HG03342 (cell line): ENCODE measurements around the gene SCNN1B.

Source experiments
- ATAC-seq: cut with Tn5 transposase; IDR thresholded peaks from one replicate; pipeline ENCODE4 v1.9.1; 2021; ENCODE audit warnings: mild to moderate bottlenecking, moderate library complexity; ENCODE audit not compliant: unreplicated experiment

SCNN1B gene

DNA sequence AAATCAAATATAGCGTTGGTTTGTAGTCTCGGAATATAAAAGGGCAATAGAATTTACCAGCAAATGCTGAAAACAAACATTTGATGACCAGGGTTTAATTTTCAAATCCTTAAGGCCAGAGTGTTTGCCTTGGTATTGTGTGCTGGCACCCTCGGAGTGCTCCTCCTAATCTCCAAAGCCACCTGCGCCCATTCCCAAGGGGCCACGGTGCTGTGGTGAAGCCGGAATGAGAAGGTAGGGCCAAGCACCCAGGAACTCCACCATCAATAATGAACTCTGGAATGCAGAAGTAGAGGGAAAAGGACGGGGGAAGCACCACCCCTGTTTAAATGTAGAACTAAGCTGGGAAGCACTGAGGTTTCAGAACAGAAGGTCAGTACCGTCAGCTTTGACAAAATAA lies 99.0 kb downstream of the SCNN1B start:
- ATAC-seq: no peak

DNA sequence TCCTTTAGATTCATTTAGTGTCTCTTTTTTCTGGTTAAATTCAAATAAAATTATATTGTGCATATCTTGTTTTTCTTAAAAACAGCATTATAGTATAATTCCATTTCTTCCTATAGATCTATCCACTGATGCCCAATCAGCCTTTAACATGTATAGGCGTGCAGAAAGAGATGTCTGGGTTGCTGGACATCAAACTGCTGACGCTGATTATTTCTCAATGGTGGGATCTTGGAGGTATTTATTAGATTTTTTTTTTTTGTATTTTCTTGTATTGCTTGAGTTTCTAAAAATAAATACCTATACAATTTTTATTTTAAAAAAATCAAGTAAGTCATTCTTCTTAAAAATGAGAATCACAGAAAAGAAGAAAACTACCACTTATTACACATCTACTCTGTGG lies 100.0 kb downstream of the SCNN1B start:
- ATAC-seq: no peak

DNA sequence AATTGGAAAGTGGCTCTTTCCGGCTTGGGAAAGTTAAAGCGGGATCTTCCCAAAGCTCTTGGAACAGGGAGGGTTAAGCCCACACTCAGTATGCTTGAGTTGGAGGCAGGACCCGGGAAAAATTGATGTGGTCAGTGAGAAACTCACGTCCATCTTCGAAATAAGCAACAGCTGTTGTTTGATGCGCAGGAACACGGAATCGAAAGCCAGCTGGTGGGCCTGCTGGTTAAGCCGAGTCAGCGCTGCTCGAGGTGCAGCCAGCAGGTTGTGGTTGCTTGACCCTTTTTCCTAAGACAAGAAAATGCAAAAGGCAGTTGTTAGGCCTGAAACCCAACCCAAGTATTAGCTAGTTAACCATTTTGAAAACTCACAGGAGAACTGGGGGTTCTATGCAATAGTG lies 101.4 kb downstream of the SCNN1B start:
- ATAC-seq: no peak

DNA sequence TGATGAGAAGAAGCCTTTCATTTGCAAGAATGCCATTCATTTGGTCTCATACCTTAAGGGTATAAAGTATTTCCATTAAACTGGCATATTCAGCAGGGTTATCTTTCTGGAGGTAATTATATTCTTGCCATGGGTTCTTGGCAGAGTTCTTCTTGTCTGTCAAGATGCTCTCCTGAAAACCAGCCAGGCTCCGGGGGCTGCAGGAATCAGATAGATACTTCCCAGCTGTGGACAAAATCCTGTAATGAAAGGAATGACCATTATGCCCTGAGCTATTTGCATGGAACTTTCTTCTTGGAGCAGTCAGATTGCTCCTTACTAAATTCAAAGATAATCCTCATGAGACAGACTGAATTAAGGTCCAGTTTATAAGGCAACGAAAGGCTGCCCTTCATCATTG lies 103.9 kb downstream of the SCNN1B start:
- no peak for ATAC-seq

DNA sequence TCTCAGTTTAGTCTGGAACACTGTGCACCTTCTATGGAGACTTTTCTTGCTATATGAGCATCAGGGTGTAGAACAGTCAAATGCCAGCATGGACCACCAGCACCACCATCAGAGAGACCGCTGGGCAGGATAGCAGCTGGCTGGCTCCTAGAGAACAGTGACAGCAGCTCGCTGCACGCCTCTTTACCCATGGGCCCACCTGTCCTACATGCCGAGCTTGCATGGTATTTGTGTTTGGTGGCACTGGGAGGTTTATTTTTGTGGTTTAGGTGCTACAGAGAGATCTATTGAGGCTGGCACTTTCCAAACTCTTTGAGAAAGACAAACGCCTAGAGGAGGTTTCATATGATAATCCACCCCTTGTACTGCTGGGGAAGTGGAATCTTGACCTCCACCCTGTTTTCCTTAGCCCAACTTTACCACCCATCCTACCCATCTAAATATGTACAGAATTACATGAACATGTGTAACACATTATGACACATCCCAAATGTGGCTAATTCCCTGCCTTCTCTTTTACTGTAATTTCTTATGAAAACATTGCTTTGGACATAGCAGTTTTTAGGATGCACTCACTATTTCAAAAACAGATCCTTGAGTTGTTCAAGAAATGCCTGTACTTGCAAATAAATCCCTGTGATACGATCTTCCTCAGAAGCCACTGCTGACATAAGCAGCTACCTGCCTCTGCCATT lies 104.6 kb downstream of the SCNN1B start:
- ATAC-seq: no peak

DNA sequence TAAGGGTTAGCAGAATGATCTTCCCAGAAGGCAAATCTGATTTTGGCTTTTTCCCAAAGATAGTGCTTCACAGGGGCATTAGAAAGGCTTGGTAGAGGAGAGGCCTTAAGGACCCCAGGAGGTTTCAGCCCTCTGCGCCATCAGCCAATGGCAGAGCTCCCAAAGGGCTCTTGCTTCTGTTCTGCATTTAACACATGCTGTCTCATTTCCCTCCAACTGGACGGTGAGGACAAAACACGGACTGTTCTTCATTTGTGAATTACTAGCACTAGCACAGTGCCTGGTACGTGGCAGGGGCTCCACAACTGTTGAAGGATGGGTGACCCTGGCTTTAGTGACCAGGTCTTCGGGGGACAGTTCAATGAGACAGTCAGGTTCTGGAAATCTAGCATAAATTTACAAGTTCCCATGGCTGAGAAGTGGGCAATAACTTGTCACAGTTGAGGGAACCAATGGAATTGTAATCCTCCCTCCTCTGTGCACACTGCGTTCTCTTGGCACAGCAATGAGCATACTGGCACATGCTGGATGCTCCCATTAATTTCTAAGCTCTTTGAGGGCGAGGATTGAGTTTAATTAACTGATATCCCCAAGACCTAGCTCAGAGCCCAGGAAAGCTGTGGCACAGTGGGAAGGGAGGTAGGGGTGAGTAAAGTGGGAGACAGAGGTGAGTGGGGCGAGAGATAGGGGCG lies 105.5 kb downstream of the SCNN1B start:
- no peak for ATAC-seq

DNA sequence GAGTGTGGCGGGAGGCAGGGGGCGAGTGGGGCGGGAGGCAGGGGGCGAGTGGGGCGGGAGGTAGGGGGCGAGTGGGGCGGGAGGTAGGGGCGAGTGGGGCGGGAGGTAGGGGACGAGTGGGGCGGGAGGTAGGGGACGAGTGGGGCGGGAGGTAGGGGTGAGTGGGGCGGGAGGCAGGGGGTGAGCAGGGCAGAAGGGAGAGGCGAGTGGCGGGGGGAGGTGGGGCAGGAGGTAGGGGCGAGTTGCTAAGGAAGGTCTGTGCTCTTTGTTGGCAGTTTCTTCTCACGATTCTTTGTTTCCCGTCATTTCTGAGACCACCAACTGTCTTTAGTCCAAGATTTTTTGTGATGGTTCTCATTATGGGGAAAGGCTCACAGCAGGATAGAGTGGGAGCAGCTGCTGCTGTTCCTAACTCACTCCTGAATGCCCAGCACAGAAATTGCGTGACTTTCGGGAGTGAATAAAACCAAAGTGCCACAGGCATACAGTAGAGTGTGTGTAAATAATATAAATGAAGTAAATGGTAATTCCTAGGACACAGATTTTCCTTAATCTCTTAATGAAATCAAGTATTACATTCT lies 106.2 kb downstream of the SCNN1B start:
- no peak for ATAC-seq

DNA sequence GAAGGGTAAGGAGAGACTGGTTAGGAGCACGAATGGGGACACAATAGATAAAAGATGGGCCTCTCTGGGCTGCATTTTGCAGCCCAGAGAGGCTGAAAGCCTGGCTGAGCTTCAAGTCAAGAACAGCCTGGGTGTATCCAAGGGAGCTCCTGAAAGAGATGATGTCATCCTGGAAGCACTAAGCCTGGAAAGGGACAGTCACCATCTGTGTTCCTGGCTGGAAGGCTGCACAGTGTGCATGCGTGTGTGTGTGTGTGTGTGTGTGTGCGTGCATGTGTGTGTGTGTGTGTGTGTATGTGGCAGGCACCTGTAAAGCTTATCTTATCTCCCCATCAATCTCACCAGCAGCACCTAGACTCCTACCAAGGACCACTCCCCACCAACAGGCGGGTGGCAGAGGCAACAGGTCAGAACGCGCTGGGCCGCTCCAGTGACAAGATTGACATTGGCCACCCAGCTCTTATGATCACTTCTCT lies 106.8 kb downstream of the SCNN1B start:
- ATAC-seq: no peak

DNA sequence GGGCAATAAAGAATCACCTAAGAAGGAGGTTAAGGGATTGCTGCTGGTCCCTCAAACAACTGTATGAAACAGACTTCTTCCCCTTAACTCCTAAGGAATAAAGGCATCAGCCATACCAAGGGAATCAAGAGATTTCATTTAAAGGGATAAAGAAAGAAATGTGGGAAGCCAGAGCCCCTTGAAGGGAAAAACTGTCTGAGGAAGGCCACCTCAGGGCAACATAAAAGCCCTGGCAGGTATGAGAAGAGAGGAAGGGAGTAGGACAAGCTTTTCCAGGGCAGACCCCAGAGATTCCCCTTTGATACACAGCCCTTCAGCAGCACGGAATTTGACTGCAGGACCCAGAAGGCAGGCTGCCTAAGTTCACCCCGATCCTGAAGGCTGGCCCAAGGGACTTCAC lies 107.4 kb downstream of the SCNN1B start:
- ATAC-seq: no peak

DNA sequence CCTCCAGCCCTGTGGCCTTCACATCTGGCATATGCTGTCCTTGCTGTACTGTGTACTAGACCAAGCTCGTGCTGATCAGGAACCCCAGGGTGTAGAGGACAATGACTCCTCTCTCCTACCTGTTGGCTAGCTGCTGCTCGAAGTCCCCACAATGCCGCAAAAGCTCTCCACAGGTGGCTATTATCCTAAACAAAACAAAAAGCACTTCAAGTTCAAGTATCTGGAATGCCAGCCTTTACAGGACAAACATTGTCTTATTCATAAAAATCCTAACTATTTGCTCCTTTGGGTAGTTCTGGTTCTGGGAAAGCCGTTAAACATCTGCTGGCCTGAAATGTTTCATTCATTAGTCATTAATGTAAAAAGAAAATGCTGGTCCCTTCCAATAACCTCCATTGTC lies 108.1 kb downstream of the SCNN1B start:
- ATAC-seq: no peak

DNA sequence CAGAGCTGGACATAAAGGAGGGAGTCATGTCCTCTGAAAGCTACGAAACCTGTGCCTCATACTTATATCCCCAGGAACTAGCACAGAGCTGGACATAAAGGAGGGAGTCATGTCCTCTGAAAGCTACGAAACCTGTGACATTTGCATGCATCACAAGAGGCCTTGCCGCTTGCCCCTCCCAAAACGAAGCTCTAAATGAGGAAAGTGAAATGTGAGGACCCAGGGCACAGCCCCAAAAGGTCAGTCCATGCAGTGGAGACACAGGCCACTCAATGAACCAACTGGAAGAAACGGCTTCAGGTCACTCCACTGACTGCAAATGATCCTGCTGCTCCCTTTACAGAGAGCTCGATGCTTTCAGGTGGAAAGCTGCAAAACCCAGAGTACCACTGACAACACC lies 112.6 kb downstream of the SCNN1B start:
- ATAC-seq: no peak

DNA sequence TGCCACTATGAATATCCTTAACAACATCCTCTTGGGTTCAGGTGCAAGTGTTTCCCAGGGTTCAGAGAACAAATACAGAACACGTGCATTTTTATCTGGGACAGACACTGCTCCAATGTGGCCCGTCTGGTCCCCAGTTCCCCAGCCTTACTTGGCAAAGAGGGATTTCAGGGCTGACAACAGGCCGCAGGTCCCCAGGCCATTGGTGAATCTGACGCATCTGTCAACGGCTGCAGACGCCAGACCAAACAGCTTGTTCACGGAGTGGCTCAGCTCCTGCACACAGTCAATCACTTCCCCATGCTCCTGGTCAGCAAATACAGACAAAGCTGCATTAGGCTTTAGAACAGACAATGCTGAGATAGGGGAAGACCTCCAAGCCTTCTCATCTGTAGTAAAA lies 114.7 kb downstream of the SCNN1B start:
- ATAC-seq: no peak

DNA sequence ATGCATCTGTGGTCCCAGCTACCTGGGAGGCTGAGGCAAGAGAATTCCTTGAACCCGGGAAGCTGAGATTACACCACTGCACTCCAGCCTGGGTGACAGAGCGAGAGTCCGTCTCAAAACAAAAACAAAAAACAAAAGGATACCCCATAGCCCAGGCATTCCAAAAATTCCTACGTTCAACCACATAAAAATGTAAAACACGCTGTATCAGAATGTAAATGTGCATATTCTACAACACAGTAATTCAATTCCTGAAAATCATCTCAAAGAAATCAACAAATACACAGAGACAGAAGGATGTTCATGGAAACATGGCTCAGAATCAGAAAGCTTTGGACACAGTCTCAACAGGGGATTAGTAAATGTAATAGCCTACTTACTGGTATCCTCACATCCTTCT lies 117.9 kb downstream of the SCNN1B start:
- no peak for ATAC-seq

DNA sequence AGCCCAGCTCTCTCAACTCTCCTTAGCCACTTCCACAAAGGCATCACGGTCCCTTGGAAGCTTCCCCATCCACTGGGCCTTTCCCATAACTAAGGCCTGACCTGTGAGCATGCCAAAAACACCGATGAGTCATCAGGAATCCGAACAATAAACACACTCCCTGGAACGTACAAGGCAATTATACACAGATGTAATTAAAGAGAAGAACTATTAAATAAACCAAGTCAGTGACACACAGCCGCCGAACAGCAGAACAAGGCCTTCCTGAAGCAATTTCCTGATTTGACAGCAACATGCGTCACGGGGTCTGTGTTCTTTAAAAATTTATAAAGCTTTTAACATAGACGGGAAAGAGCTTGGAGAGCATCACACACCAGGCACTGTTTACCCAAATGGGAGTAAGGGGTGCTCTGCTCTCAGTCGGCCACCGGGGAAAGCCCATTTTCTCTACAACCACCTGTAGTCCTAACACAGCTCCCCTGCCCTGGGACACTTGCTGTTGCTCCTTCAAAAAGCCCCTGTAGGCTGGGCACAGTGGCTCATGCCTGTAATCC lies 121.5 kb downstream of the SCNN1B start:
- ATAC-seq: no peak

DNA sequence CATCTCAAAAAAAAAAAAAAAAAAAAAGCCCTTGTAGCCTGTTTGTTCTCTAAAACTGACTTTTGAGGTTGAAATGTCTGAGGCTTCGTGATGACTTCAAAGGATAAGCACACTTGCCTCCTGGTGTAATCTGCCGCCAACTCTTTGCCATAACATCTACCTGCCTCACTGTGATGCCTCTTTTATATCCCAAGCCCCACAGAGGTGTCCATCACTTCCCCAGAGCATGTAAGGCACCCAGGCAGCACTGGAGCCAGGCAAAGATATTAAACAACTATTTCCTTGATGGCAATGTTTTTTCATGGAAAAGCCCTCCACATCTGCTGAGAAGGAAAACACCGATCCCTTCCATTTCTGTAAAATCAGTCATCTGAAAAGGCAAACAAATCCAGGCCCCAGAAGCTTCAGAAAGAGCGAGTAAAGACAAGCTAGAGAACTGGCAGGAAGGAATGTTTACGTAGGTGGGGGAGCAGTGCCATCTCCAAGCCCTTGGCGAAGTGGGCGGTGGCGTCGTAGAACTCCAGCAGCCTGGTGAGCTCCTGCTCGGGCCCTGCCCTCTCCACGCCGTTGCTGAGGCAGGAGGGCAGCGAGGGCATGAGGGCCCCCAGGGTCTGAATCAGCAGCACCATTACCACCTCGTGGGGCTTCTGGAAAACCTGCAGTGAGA lies 122.3 kb downstream of the SCNN1B start:
- ATAC-seq: no peak

DNA sequence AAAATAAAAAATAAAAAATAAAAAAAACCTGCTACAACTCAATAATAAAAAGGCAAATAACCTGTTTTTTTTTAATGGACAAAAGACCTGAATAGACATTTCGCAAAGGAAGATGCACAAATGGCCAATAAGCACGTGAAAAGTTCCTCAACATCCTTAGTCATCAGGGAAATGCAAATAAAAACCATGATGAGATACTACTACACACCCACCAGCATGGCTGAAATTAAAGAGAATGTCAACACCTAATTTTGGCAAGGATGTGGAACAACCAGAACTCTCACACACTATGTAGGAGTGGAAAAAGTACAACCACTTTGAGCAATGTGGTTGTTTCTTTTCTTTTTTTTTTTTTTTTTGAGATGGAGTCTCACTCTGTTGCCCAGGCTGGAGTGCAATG lies 126.2 kb downstream of the SCNN1B start:
- ATAC-seq: no peak
